Measurements from ENCODE around the gene OLFML2B. TPM values are rescaled to one million over a fixed set of nuclear protein-coding genes. Genes with fewer than 3 reads are reported as not detected.
A peak's percentile ranks its signal among the peaks of the same experiment; 100 is the strongest.

OLFML2B gene
- total RNA-seq, 4 donors from 2014 or later, result 2.7 to 5.2 (median 3.6) TPM

DNA sequence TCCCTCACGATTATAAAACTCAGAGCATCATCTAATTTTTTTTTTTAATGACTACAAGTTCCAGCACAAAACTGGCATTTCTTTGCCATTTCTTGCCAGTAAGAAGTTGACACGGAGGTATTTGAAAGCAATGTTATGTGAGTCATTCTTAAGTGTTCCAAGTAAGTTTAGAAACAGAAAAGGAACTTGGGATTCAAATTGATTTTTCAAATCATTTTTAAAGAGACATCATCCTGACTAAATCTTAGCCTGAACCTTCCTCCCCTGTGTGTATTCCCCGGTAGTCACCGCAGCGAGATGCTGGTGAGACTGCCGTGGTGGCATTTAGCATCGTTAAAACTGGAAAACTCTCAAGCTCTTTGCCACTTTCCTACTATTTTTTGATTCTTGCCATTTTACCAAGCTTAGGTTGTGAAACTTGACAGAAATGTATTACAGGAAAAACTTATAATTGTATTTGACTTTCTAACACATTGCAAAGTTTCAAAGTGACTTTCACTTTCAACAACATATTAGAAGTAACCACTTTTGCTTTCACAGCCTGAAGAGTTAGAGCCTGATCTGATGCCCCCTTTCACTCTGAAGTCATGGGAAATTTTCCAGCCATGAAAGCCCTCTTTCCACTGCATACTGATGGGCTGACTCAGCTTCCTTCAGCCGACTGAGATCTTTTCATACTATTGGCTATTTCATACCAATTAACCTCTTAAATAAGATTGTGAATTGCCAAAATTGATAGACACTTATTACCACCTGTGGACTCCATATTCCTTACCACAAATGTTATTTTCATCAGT lies 61.4 kb downstream of the OLFML2B start:
- Histone ChIP-seq H3K27ac (peak overlapping the region; percentile 57), H3K27me3 (no peaks in the 10 kb centered on the region), H3K36me3 (peaks cover 8% of the 10 kb centered on the region), H3K4me1 (peaks cover 14% of the 10 kb centered on the region), H3K9me3 (no peaks in the 10 kb centered on the region), H3K4me3 (peak overlapping the region; percentile 26)
- 39% methylated on average over 8 of the region's 8 CpGs for WGBS
- DNase-seq (ENCODE audit: low spot score in 2 of 2), result no peak
- no peak for TF ChIP-seq EP300 (IDR thresholded peaks at IDR 0.05)
- TF ChIP-seq POLR2A (IDR thresholded peaks at IDR 0.05), result no peak
- TF ChIP-seq, protein P1, sequence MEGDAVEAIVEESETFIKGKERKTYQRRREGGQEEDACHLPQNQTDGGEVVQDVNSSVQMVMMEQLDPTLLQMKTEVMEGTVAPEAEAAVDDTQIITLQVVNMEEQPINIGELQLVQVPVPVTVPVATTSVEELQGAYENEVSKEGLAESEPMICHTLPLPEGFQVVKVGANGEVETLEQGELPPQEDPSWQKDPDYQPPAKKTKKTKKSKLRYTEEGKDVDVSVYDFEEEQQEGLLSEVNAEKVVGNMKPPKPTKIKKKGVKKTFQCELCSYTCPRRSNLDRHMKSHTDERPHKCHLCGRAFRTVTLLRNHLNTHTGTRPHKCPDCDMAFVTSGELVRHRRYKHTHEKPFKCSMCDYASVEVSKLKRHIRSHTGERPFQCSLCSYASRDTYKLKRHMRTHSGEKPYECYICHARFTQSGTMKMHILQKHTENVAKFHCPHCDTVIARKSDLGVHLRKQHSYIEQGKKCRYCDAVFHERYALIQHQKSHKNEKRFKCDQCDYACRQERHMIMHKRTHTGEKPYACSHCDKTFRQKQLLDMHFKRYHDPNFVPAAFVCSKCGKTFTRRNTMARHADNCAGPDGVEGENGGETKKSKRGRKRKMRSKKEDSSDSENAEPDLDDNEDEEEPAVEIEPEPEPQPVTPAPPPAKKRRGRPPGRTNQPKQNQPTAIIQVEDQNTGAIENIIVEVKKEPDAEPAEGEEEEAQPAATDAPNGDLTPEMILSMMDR (IDR thresholded peaks at IDR 0.05), result no peak
- no peak for TF ChIP-seq POLR2AphosphoS5 (IDR thresholded peaks at IDR 0.05)

DNA sequence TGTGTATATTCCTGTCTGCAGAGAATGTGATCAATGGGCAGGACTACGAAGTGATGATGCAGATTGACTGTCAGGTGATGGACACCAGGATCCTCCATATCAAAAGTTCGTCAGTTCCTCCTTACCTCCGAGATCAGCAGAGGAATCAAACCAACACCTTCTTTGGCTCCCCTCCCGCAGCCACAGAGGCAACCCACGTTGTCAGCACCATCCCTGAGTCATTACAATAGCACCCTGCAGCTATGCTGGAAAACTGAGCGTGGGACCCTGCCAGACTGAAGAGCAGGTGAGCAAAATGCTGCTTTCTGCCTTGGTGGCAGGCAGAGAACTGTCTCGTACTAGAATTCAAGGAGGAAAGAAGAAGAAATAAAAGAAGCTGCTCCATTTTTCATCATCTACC lies 65.2 kb downstream of the OLFML2B start:
- WGBS, result 58% methylated on average over 7 of the region's 7 CpGs
- H3K4me1 ChIP-seq, result peaks cover 37% of the 10 kb centered on the region

DNA sequence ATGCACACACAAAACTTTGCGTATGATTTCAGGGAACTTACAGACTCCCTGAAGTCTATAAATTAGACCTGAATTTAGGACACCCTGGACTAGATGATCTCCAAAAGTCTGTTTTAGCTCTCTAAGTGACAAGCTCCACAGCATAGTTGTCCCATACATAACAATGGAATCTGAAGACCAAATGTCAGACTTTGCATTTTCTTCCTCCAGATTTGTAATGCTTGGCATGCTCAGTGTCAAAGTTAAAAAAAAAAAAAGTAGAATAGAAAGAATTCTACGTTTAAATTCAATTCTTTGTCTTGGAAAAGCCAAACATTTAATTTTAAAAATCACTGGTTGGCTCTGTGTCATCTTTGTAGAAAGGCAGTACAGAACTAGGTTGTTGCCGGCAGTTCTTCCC lies 66.7 kb downstream of the OLFML2B start:
- no peak for DNase-seq (ENCODE audit: low spot score in 2 of 2)
- Histone ChIP-seq H3K27me3 (no peaks in the 10 kb centered on the region), H3K27ac (no peak overlapping the region), H3K9me3 (no peaks in the 10 kb centered on the region), H3K4me1 (peaks cover 44% of the 10 kb centered on the region), H3K4me3 (no peak overlapping the region), H3K36me3 (peaks cover 5% of the 10 kb centered on the region)
- TF ChIP-seq EP300 (IDR thresholded peaks at IDR 0.05) (no peak), POLR2A (IDR thresholded peaks at IDR 0.05) (no peak), POLR2AphosphoS5 (IDR thresholded peaks at IDR 0.05) (no peak)
- TF ChIP-seq, protein P1 (IDR thresholded peaks at IDR 0.05), result no peak
- WGBS, result 87% methylated on average over 3 of the region's 3 CpGs

More for the DNA sequence above, 65.2 kb downstream of the OLFML2B start:
- TF ChIP-seq POLR2A (IDR thresholded peaks at IDR 0.05) (no peak), EP300 (IDR thresholded peaks at IDR 0.05) (no peak), POLR2AphosphoS5 (IDR thresholded peaks at IDR 0.05) (no peak)
- TF ChIP-seq, protein P1 (IDR thresholded peaks at IDR 0.05), result no peak
- H3K36me3 ChIP-seq, result peaks cover 5% of the 10 kb centered on the region
- no peak overlapping the region for H3K27ac ChIP-seq
- H3K4me3 ChIP-seq, result no peak overlapping the region
- H3K27me3 ChIP-seq, result no peaks in the 10 kb centered on the region
- no peaks in the 10 kb centered on the region for H3K9me3 ChIP-seq
- no peak for DNase-seq (ENCODE audit: low spot score in 2 of 2)

DNA sequence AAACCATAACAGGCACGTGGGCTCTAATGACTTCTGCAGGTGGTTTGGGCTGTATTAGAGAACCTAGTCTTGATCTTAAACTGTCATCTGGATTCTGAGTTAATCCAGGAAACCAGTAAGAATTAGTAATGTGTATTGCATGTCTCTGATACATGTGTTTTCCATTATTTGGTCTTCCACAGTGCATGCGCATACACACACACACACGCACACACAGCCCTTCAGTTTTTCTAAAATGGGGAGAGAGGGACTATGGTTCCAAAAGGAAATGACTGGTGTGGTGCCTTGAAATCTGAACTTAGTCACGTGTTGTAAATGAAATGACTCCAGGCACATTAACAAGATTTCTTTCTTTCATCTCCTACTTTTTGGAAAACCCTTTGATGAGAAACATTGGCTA lies 67.6 kb downstream of the OLFML2B start:
- no peak overlapping the region for H3K27ac ChIP-seq
- peaks cover 5% of the 10 kb centered on the region for H3K36me3 ChIP-seq
- H3K27me3 ChIP-seq, result no peaks in the 10 kb centered on the region
- no peak for DNase-seq (ENCODE audit: low spot score in 2 of 2)
- H3K4me1 ChIP-seq, result peaks cover 36% of the 10 kb centered on the region
- H3K9me3 ChIP-seq, result no peaks in the 10 kb centered on the region
- no peak overlapping the region for H3K4me3 ChIP-seq
- TF ChIP-seq POLR2AphosphoS5 (IDR thresholded peaks at IDR 0.05), result peak in 2 of 3 donors; percentile 17 to 28
- TF ChIP-seq EP300 (IDR thresholded peaks at IDR 0.05), result no peak
- 76% methylated on average over 4 of the region's 4 CpGs for WGBS

DNA sequence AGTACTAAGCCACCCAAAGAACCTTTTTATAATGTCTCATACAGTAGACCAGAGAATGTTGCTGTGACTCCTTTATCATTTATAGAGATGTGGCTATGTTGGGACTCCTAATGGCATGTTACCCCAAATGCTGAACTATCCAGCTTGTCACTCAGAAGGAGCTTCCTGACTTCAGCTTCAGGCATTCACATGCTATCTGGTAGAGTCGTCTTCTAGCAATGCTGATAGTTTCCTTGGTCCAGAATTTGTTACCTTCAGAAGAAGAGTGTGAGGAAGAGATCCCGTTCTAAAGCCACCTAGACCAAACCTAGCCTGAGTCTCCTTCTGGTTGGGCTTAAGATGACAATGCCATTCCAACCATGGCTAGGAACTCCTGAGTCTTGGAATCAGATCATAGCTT lies 68.1 kb downstream of the OLFML2B start:
- no peaks in the 10 kb centered on the region for H3K27me3 ChIP-seq
- TF ChIP-seq, protein P1 (IDR thresholded peaks at IDR 0.05), result no peak
- TF ChIP-seq POLR2A (IDR thresholded peaks at IDR 0.05) (no peak), EP300 (IDR thresholded peaks at IDR 0.05) (no peak), POLR2AphosphoS5 (IDR thresholded peaks at IDR 0.05) (no peak)
- no peak for DNase-seq (ENCODE audit: low spot score in 2 of 2)
- 70% methylated on average over 2 of the region's 2 CpGs for WGBS
- no peaks in the 10 kb centered on the region for H3K9me3 ChIP-seq
- peaks cover 35% of the 10 kb centered on the region for H3K4me1 ChIP-seq
- no peak overlapping the region for H3K27ac ChIP-seq
- H3K36me3 ChIP-seq, result peaks cover 2% of the 10 kb centered on the region
- H3K4me3 ChIP-seq, result no peak overlapping the region

Measured in suprapubic skin (tissue), 4 donors.